Measurements from ENCODE around the gene ACTG1. TPM values are rescaled to one million over a fixed set of nuclear protein-coding genes. Genes with fewer than 3 reads are reported as not detected.

ACTG1 gene
- total RNA-seq, 2 experiments from 2014 or later = 1,296 to 1,318 TPM

DNA sequence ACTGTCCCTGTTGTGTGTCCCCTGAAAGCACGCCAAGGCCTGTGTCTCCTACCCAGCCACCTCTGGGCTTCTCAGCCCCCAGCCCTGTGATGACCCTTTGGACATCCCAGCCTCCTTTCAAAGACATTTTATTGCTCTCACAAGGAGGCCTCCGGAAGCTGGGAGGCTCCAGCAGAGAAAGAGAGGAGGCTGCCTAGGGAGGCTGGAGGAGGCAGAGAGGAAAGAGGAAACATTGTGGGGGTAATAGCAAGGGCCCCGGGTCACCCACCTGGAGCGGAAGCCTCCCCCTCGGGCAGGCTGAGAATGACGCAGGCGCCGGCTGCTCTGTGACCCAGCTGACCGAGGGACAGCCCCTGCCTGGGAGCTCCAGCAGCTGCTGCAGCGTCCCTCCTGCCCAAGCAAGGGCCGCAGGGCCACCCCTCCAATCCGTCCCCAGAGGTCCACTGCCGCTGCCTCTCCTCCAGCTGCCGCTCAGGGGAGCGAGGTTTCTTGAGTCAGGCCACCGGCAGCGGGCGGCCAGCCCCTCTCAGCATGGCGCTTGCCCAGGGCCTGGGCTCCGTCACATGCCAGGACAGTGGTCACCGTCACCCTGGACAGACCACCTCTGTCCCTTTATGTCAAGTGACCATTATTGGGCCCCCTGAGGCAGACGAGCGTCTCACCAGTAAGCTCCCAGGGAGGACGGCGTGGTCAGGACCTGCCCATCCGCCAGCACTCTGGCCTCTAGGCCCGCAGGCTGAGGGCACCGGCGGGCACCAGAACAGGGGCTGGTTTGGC, 29.3 kb downstream of the ACTG1 start:
- Mint-ChIP-seq H3K27ac (no peak overlapping the region), H3K4me1 (ENCODE audit: low read depth) (peaks cover 7% of the 10 kb centered on the region), H3K36me3 (ENCODE audit: low read depth) (no peaks in the 10 kb centered on the region), H3K27me3 (peaks cover 24% of the 10 kb centered on the region), H3K4me3 (peak overlapping the region; percentile 79), H3K9me3 (no peaks in the 10 kb centered on the region)
- ChIA-PET POLR2A (interaction anchor here (1.8 to 2.0 kb wide), 3 partner anchors 26 to 244 kb away, joined by 6 to 18 read pairs (median 17); partner anchors contain the start of genes ACTG1, NDUFAF8 and TEPSIN), CTCF (interaction anchor here (0.6 to 2.5 kb wide), 5 partner anchors 30 to 399 kb away, joined by 3 to 14 read pairs (median 9); partner anchors contain the start of genes ACTG1 and SLC38A10)
- TF ChIP-seq CTCF (IDR thresholded peaks at IDR 0.05) = no peak
- ATAC-seq (ENCODE audit: poor library complexity) = no peak
- intact Hi-C loops (cut with DNase I, micrococcal nuclease) = loop anchor here (5.0 to 10.0 kb wide), 4 partner anchors 246 to 1338 kb away; partner anchors contain the start of genes CHMP6 (in 1 of the 2), EIF4A3 (in 1 of the 2), NDUFAF8 (in 1 of the 2) and TEPSIN (in 1 of the 2)
- H3K4me1 ChIP-seq (ENCODE audit: insufficient read depth, low read length) = peaks cover 50% of the 10 kb centered on the region
- H3K9me3 ChIP-seq (ENCODE audit: control insufficient read depth in 1 of 2, insufficient read depth in 1 of 2, low read length in 2 of 2) = peaks cover 0 to 7% of the 10 kb centered on the region in 2 experiments
- DNase-seq = peak in 3 of 14 experiments; percentile 25 to 60 (median 52)
- H3K36me3 ChIP-seq (ENCODE audit: insufficient read depth, low read length) = no peaks in the 10 kb centered on the region
- no peak overlapping the region for H3K27ac ChIP-seq (ENCODE audit: low read depth in 1 of 2, low read length in 2 of 2)
- H3K27me3 ChIP-seq (ENCODE audit: control insufficient read depth in 1 of 2, insufficient read depth in 2 of 2, low read length in 2 of 2) = peaks cover 25 to 31% of the 10 kb centered on the region in 2 experiments
- no peak overlapping the region for H3K4me3 ChIP-seq (ENCODE audit: low read length)

DNA sequence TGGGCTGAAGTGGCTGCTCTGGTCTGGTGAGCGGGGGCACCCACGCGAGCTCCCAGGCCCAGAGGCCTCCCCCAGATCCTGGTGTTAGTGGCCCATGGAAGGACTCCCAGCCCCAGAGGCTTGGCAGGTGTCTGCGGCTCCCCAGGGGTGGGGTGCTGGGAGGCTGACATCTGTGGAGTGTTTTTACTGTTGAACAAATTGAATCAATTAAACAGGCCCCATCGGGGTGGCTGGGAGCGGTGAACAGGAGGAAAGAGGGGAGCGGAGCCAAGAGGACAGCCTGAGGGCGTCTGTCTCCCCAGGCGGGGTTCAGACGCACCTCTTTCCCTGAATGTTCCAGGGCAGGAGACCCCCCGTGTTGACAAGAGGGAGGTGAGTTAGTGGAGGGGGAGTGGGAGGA, 29.9 kb downstream of the ACTG1 start:
- no peak for ATAC-seq (ENCODE audit: poor library complexity)
- H3K4me1 ChIP-seq (ENCODE audit: insufficient read depth, low read length) = peaks cover 47% of the 10 kb centered on the region
- no peak overlapping the region for H3K4me3 ChIP-seq (ENCODE audit: low read length)
- Mint-ChIP-seq H3K27me3 (peaks cover 29% of the 10 kb centered on the region), H3K4me3 (peak overlapping the region; percentile 79), H3K36me3 (ENCODE audit: low read depth) (no peaks in the 10 kb centered on the region), H3K27ac (no peak overlapping the region), H3K9me3 (no peaks in the 10 kb centered on the region), H3K4me1 (ENCODE audit: low read depth) (peaks cover 7% of the 10 kb centered on the region)
- no peak for TF ChIP-seq CTCF (IDR thresholded peaks at IDR 0.05)
- H3K27ac ChIP-seq (ENCODE audit: low read depth in 1 of 2, low read length in 2 of 2) = no peak overlapping the region
- H3K27me3 ChIP-seq (ENCODE audit: control insufficient read depth in 1 of 2, insufficient read depth in 2 of 2, low read length in 2 of 2) = peaks cover 25 to 31% of the 10 kb centered on the region in 2 experiments
- H3K9me3 ChIP-seq (ENCODE audit: control insufficient read depth in 1 of 2, insufficient read depth in 1 of 2, low read length in 2 of 2) = peaks cover 0 to 7% of the 10 kb centered on the region in 2 experiments
- intact Hi-C loops (cut with DNase I, micrococcal nuclease) = loop anchor here (5.0 to 10.0 kb wide), 4 partner anchors 245 to 1338 kb away; partner anchors contain the start of genes CHMP6 (in 1 of the 2), EIF4A3 (in 1 of the 2), NDUFAF8 (in 1 of the 2) and TEPSIN (in 1 of the 2)
- ChIA-PET CTCF (no interaction called here), POLR2A (no interaction called here)
- H3K36me3 ChIP-seq (ENCODE audit: insufficient read depth, low read length) = no peaks in the 10 kb centered on the region
- no peak for DNase-seq

DNA sequence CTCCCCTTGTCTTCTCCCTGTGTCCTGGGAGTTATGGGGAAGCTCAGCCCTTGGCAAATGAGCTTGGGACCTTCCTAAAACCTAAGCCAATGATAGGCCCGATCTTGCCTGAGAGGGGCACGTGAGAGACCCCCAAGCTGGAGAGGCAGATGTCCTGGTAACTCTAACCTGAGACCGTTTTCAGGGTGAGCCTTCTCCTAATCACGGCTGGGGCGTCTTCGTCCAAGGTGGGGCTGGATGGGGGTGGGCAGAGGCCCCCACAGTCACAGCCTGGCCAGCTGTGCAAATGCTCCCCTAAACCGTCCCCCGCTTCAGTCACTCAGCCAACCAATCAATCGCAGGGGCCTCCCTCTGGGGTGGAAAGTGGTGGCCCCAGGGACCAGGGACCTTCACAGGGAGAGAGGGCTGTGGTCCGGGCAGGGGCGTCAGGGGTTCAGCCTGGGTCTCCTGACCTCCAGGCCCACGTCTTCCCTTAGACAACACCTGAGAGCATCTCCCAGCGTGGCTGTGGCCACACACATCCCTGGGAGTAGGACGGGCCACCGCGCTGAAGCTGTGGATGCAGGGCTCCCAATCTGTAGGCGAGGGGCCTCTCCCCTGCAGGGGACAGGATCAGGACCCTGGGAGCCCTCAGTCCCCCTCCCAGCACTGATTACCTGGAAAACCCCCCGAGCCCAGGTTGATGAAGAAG, 30.6 kb downstream of the ACTG1 start:
- CTCF ChIA-PET = no interaction called here
- H3K27me3 ChIP-seq (ENCODE audit: control insufficient read depth in 1 of 2, insufficient read depth in 2 of 2, low read length in 2 of 2) = peaks cover 25 to 31% of the 10 kb centered on the region in 2 experiments
- no peaks in the 10 kb centered on the region for H3K36me3 ChIP-seq (ENCODE audit: insufficient read depth, low read length)
- H3K4me1 ChIP-seq (ENCODE audit: insufficient read depth, low read length) = peaks cover 40% of the 10 kb centered on the region
- H3K27ac Mint-ChIP-seq = no peak overlapping the region
- ATAC-seq (ENCODE audit: poor library complexity) (no peak), DNase-seq (no peak)
- H3K9me3 ChIP-seq (ENCODE audit: control insufficient read depth in 1 of 2, insufficient read depth in 1 of 2, low read length in 2 of 2) = peaks cover 0 to 7% of the 10 kb centered on the region in 2 experiments
- peak overlapping the region; percentile 79 for H3K4me3 Mint-ChIP-seq
- peak overlapping the region; percentile 32 for H3K4me3 ChIP-seq (ENCODE audit: low read length)
- H3K9me3 Mint-ChIP-seq = no peaks in the 10 kb centered on the region
- POLR2A ChIA-PET = interaction anchor here (1.0 to 1.2 kb wide), 2 partner anchors 28 to 87 kb away, joined by 3 read pairs; no protein-coding TSS in a partner anchor
- TF ChIP-seq CTCF (IDR thresholded peaks at IDR 0.05) = no peak
- H3K27me3 Mint-ChIP-seq = peaks cover 29% of the 10 kb centered on the region
- no peaks in the 10 kb centered on the region for H3K36me3 Mint-ChIP-seq (ENCODE audit: low read depth)
- H3K27ac ChIP-seq (ENCODE audit: low read depth in 1 of 2, low read length in 2 of 2) = no peak overlapping the region
- peaks cover 7% of the 10 kb centered on the region for H3K4me1 Mint-ChIP-seq (ENCODE audit: low read depth)
- intact Hi-C loops (cut with DNase I, micrococcal nuclease) = loop anchor here (5.0 to 10.0 kb wide), 4 partner anchors 245 to 1337 kb away; partner anchors contain the start of genes CHMP6 (in 1 of the 2), EIF4A3 (in 1 of the 2), NDUFAF8 (in 1 of the 2) and TEPSIN (in 1 of the 2)

Data from CD4-positive, alpha-beta T cell (primary cell).